ENCODE results near the gene CACNA1F.

The CACNA1F gene

DNA sequence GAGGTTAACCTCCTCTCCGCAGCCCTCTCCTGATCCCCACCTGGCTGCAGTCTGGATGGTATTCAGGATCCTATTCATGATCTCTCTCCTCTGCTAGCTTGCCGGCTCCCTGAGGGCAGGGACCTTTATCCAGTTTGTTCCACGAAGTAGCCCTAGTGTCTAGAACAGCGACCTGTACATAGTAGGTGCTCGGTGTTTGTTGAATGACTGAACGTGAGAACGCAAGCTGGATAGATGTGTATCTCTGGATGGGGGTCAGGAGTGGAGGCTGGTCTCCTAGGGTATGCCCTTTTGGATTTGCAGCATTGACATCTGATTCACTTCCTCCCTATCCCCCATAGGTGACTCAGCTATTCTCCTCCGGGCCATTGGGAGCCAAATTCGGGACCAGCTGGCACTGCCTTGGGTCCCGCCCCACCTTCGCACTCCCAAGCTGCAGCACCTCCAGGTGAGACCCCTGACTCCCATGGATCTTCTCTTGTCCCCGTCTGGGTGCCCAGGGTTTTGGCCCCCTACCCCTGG is 9.5 kb upstream of the CACNA1F start:
- ATAC-seq (ENCODE audit: low read depth), result no peak
- TF ChIP-seq, protein P1, sequence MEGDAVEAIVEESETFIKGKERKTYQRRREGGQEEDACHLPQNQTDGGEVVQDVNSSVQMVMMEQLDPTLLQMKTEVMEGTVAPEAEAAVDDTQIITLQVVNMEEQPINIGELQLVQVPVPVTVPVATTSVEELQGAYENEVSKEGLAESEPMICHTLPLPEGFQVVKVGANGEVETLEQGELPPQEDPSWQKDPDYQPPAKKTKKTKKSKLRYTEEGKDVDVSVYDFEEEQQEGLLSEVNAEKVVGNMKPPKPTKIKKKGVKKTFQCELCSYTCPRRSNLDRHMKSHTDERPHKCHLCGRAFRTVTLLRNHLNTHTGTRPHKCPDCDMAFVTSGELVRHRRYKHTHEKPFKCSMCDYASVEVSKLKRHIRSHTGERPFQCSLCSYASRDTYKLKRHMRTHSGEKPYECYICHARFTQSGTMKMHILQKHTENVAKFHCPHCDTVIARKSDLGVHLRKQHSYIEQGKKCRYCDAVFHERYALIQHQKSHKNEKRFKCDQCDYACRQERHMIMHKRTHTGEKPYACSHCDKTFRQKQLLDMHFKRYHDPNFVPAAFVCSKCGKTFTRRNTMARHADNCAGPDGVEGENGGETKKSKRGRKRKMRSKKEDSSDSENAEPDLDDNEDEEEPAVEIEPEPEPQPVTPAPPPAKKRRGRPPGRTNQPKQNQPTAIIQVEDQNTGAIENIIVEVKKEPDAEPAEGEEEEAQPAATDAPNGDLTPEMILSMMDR (IDR thresholded peaks at IDR 0.05; ENCODE audit: poor library complexity, severe bottlenecking), result no peak
- Histone ChIP-seq H3K27me3 (ENCODE audit: insufficient read depth, poor library complexity, severe bottlenecking) (no peaks in the 10 kb centered on the region), H3K27ac (ENCODE audit: poor library complexity, severe bottlenecking) (no peak overlapping the region), H3K4me1 (ENCODE audit: insufficient read depth, poor library complexity, severe bottlenecking) (no peaks in the 10 kb centered on the region), H3K4me3 (ENCODE audit: severe bottlenecking) (no peak overlapping the region), H3K9me3 (ENCODE audit: severe bottlenecking) (no peaks in the 10 kb centered on the region), H3K36me3 (ENCODE audit: low read depth) (0 out of 2 replicates have a peak, but pooled peaks cover 4% of the 10 kb centered on the region)
- DNase-seq (ENCODE audit: low spot score), result no peak

- TF ChIP-seq, protein P1 (IDR thresholded peaks at IDR 0.05; ENCODE audit: poor library complexity, severe bottlenecking), result no peak
- Histone ChIP-seq H3K27me3 (ENCODE audit: insufficient read depth, poor library complexity, severe bottlenecking) (no peaks in the 10 kb centered on the region), H3K4me1 (ENCODE audit: insufficient read depth, poor library complexity, severe bottlenecking) (no peaks in the 10 kb centered on the region)
These were observed 5.6 kb upstream of the CACNA1F start for GRCh38 chrX:49238735-49239134.

GRCh38 chrX:49237060-49237459 is 3.9 kb upstream of the CACNA1F start:
- Histone ChIP-seq H3K27me3 (ENCODE audit: insufficient read depth, poor library complexity, severe bottlenecking) (no peaks in the 10 kb centered on the region), H3K4me3 (ENCODE audit: severe bottlenecking) (no peak overlapping the region), H3K9me3 (ENCODE audit: severe bottlenecking) (no peaks in the 10 kb centered on the region), H3K27ac (ENCODE audit: poor library complexity, severe bottlenecking) (no peak overlapping the region), H3K4me1 (ENCODE audit: insufficient read depth, poor library complexity, severe bottlenecking) (no peaks in the 10 kb centered on the region), H3K36me3 (ENCODE audit: low read depth) (no peaks in the 10 kb centered on the region)
- no peak for ATAC-seq (ENCODE audit: low read depth)
- TF ChIP-seq, protein P1 (IDR thresholded peaks at IDR 0.05; ENCODE audit: poor library complexity, severe bottlenecking), result no peak
- DNase-seq (ENCODE audit: low spot score), result no peak

More at GRCh38 chrX:49238735-49239134, 5.6 kb upstream of the CACNA1F start:
- DNase-seq (ENCODE audit: low spot score) (no peak), ATAC-seq (ENCODE audit: low read depth) (no peak)
- H3K4me3 ChIP-seq (ENCODE audit: severe bottlenecking), result no peak overlapping the region
- no peak overlapping the region for H3K27ac ChIP-seq (ENCODE audit: poor library complexity, severe bottlenecking)
- no peaks in the 10 kb centered on the region for H3K36me3 ChIP-seq (ENCODE audit: low read depth)
- no peaks in the 10 kb centered on the region for H3K9me3 ChIP-seq (ENCODE audit: severe bottlenecking)

- TF ChIP-seq, protein P1 (IDR thresholded peaks at IDR 0.05; ENCODE audit: poor library complexity, severe bottlenecking), result no peak
- H3K27ac ChIP-seq (ENCODE audit: poor library complexity, severe bottlenecking), result no peak overlapping the region
These were observed 881 bp upstream of the CACNA1F start for GRCh38 chrX:49233887-49234555.

GRCh38 chrX:49232525-49232924 is 615 bp downstream of the CACNA1F start:
- Histone ChIP-seq H3K4me3 (ENCODE audit: severe bottlenecking) (no peak overlapping the region), H3K4me1 (ENCODE audit: insufficient read depth, poor library complexity, severe bottlenecking) (no peaks in the 10 kb centered on the region), H3K9me3 (ENCODE audit: severe bottlenecking) (no peaks in the 10 kb centered on the region), H3K36me3 (ENCODE audit: low read depth) (no peaks in the 10 kb centered on the region), H3K27ac (ENCODE audit: poor library complexity, severe bottlenecking) (no peak overlapping the region), H3K27me3 (ENCODE audit: insufficient read depth, poor library complexity, severe bottlenecking) (no peaks in the 10 kb centered on the region)
- DNase-seq (ENCODE audit: low spot score) (no peak), ATAC-seq (ENCODE audit: low read depth) (no peak)
- TF ChIP-seq, protein P1 (IDR thresholded peaks at IDR 0.05; ENCODE audit: poor library complexity, severe bottlenecking), result no peak

More at GRCh38 chrX:49233887-49234555, 881 bp upstream of the CACNA1F start:
- Histone ChIP-seq H3K4me1 (ENCODE audit: insufficient read depth, poor library complexity, severe bottlenecking) (no peaks in the 10 kb centered on the region), H3K4me3 (ENCODE audit: severe bottlenecking) (no peak overlapping the region), H3K27me3 (ENCODE audit: insufficient read depth, poor library complexity, severe bottlenecking) (no peaks in the 10 kb centered on the region), H3K36me3 (ENCODE audit: low read depth) (no peaks in the 10 kb centered on the region), H3K9me3 (ENCODE audit: severe bottlenecking) (no peaks in the 10 kb centered on the region)
- DNase-seq (ENCODE audit: low spot score) (no peak), ATAC-seq (ENCODE audit: low read depth) (no peak)
